HepG2 (cell line): ENCODE measurements around the gene TTC16. TPM values are rescaled to one million over a fixed set of nuclear protein-coding genes. Genes with fewer than 3 reads are reported as not detected.

ENCODE experiments used
- ARID5B ChIP-seq: IDR thresholded peaks from 2 replicates; pipeline ENCODE4 v1.4.0; 2020; ENCODE audit warnings: mild to moderate bottlenecking, missing genetic modification reagents
- FUBP1 ChIP-seq: sonication (generic); formaldehyde crosslinking; IDR thresholded peaks from 2 replicates; pipeline ENCODE4 v1.5.1; 2020; ENCODE audit warnings: missing genetic modification reagents, mild to moderate bottlenecking, borderline replicate concordance
- HDAC6 ChIP-seq: fragments of 200-600 bp; sonication (generic); IDR thresholded peaks from 2 replicates; pipeline ENCODE4 v1.7.0; 2017; ENCODE audit warnings: mild to moderate bottlenecking, antibody characterized with exemption, low read length, low read depth
- MTF1 ChIP-seq: sonication (generic); formaldehyde crosslinking; IDR thresholded peaks from 2 replicates; pipeline ENCODE4 v1.5.0; 2020; ENCODE audit warnings: missing genetic modification reagents
- SMAD1 ChIP-seq: sonication (generic); formaldehyde crosslinking; IDR thresholded peaks from 2 replicates; pipeline ENCODE4 v1.4.0; 2020; ENCODE audit warnings: missing genetic modification reagents, low read depth, mild to moderate bottlenecking, borderline replicate concordance
- ZHX2 ChIP-seq, 2 experiments: sonication (generic) in 1 of 2; formaldehyde crosslinking in 1 of 2; IDR thresholded peaks; 2 replicates each; pipeline versions ENCODE4 v1.6.1 to v1.9.0; 2014 to 2022; ENCODE audit warnings: antibody characterized with exemption in 1 of 2, borderline replicate concordance in 1 of 2, inconsistent platforms in 1 of 2, low read depth in 1 of 2, missing genetic modification reagents in 1 of 2
- ZNF720 ChIP-seq: sonication (generic); formaldehyde crosslinking; IDR thresholded peaks from 2 replicates; pipeline ENCODE4 v1.4.0; 2020; ENCODE audit warnings: missing genetic modification reagents
- polyA plus RNA-seq, 8 experiments: library from polyadenylated mRNA; depleted of rRNA in 3 of 8; stranded (reverse) in 7 of 8; unstranded in 1 of 8; fragments of >200 nt; fragmentation: Illumina TruSeq in 4 of 8; extraction: Trizol in 4 of 8; gene quantifications; 2 replicates each; pipeline versions ENCODE4 v1.2.1 to v1.2.3, GENCODE V29; 2011 to 2016; ENCODE audit warnings: low read depth in 4 of 8, missing spikeins in 1 of 8, mixed read lengths in 1 of 8; ENCODE audit not compliant: insufficient read depth in 1 of 8
- total RNA-seq, 5 experiments: library from RNA; depleted of rRNA; stranded (reverse); fragments of >200 nt; fragmentation: Illumina TruSeq; extraction: Trizol; gene quantifications; 2 replicates each; pipeline ENCODE4 v1.2.3, GENCODE V29; 2016; ENCODE audit warnings: low read depth in 1 of 5
- TF ChIP-seq, protein P1 (sequence below): sonication (generic); formaldehyde crosslinking; IDR thresholded peaks from 2 replicates; pipeline ENCODE4 v1.5.0; 2020; ENCODE audit warnings: mild to moderate bottlenecking, missing genetic modification reagents

The TTC16 gene
- total and polyA plus RNA-seq, 2 of the 13 experiments (the other 11 are each of a cell fraction or from before 2014, with no cell fraction given), result not detected

GRCh38 chr9:127715470-127716337, at the start of gene TTC16, which contains the start of gene PTRH1 (continued):
- TF ChIP-seq FUBP1 (no peak), SMAD1 (CRISPR knock-in tag) (no peak), MTF1 (CRISPR knock-in tag) (no peak), HDAC6 (no peak), ARID5B (0 out of 2 replicates have a peak, but pooled peaks have one; percentile 18), ZHX2 (IDR thresholded peaks at IDR 0.05; ENCODE audit: low read depth) (peak; percentile 96), ZHX2 (CRISPR knock-in tag; IDR thresholded peaks at IDR 0.05; ENCODE audit: borderline replicate concordance) (no peak), ZNF720 (0 out of 2 replicates have a peak, but pooled peaks have one; percentile 50)
- TF ChIP-seq, protein P1, sequence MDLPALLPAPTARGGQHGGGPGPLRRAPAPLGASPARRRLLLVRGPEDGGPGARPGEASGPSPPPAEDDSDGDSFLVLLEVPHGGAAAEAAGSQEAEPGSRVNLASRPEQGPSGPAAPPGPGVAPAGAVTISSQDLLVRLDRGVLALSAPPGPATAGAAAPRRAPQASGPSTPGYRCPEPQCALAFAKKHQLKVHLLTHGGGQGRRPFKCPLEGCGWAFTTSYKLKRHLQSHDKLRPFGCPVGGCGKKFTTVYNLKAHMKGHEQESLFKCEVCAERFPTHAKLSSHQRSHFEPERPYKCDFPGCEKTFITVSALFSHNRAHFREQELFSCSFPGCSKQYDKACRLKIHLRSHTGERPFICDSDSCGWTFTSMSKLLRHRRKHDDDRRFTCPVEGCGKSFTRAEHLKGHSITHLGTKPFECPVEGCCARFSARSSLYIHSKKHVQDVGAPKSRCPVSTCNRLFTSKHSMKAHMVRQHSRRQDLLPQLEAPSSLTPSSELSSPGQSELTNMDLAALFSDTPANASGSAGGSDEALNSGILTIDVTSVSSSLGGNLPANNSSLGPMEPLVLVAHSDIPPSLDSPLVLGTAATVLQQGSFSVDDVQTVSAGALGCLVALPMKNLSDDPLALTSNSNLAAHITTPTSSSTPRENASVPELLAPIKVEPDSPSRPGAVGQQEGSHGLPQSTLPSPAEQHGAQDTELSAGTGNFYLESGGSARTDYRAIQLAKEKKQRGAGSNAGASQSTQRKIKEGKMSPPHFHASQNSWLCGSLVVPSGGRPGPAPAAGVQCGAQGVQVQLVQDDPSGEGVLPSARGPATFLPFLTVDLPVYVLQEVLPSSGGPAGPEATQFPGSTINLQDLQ (CRISPR knock-in tag), result 0 out of 2 replicates have a peak, but pooled peaks have one; percentile 49
